G401.6 (cell line): ENCODE data around the gene TESK1.
"Not testable (repeated sequence)": the region's sequence is repeated elsewhere in the genome, so short reads cannot be mapped to it uniquely, and the experiment has no call there.

ENCODE experiments used
- FAIRE-seq: peaks from 2 replicates; lab custom pipeline; 2012; peaks lifted over from hg19 to GRCh38; lab: Jason Lieb, UNC

TESK1 gene

GRCh38 chr9:35604578-35605350 lies at the start of gene TESK1:
TESK1 (plus strand) TSS chr9:35605262; CDS start chr9:35605620, 358 bp downstream.
- FAIRE-seq, result no peak

- no peak for FAIRE-seq
These were observed 49.2 kb upstream of the TESK1 start for GRCh38 chr9:35555881-35556280.

- FAIRE-seq, result no peak
These were observed 48.3 kb upstream of the TESK1 start for GRCh38 chr9:35556776-35557175.

GRCh38 chr9:35557320-35557719 lies 47.7 kb upstream of the TESK1 start:
- FAIRE-seq, result no peak

GRCh38 chr9:35558185-35558584 lies 46.9 kb upstream of the TESK1 start:
- no peak for FAIRE-seq

- FAIRE-seq, result no peak
These were observed 45.1 kb upstream of the TESK1 start for GRCh38 chr9:35559792-35560530.

- FAIRE-seq, result no peak
These were observed 44.3 kb upstream of the TESK1 start for GRCh38 chr9:35560625-35561337.

- no peak for FAIRE-seq
These were observed 43.4 kb upstream of the TESK1 start for GRCh38 chr9:35561468-35562261.

- FAIRE-seq, result no peak
These were observed 41.9 kb upstream of the TESK1 start for GRCh38 chr9:35562895-35563780.

GRCh38 chr9:35563791-35564197 lies 41.3 kb upstream of the TESK1 start:
- no peak for FAIRE-seq

- no peak for FAIRE-seq
These were observed 40.4 kb upstream of the TESK1 start for GRCh38 chr9:35564658-35565061.

GRCh38 chr9:35566417-35566816 lies 38.6 kb upstream of the TESK1 start:
- FAIRE-seq, result no peak

- FAIRE-seq, result no peak
These were observed 36.9 kb upstream of the TESK1 start for GRCh38 chr9:35568196-35568595.

- FAIRE-seq, result no peak
These were observed 35.9 kb upstream of the TESK1 start for GRCh38 chr9:35569206-35569605.

- FAIRE-seq, result no peak
These were observed 34.2 kb upstream of the TESK1 start for GRCh38 chr9:35570709-35571504.

- no peak for FAIRE-seq
These were observed 30.4 kb upstream of the TESK1 start for GRCh38 chr9:35574578-35575122.

- FAIRE-seq, result no peak
These were observed 29.6 kb upstream of the TESK1 start for GRCh38 chr9:35575478-35575877.

- FAIRE-seq, result no peak
These were observed 27.6 kb upstream of the TESK1 start for GRCh38 chr9:35577486-35577885.

- no peak for FAIRE-seq
These were observed 25.9 kb upstream of the TESK1 start for GRCh38 chr9:35579130-35579529.

- not testable (repeated sequence) for FAIRE-seq
These were observed 25.3 kb upstream of the TESK1 start for GRCh38 chr9:35579659-35580227.
